ENCODE data around the gene CEP192. TPM values are rescaled to one million over a fixed set of nuclear protein-coding genes. Genes with fewer than 3 reads are reported as not detected.
A peak's percentile ranks its signal among the peaks of the same experiment; 100 is the strongest.

The CEP192 gene
- total and polyA plus RNA-seq, 10 of the 15 experiments (the other 5 are each of a cell fraction or from before 2014, with no cell fraction given) = 15.4 to 58.2 (median 29.6) TPM

- TF ChIP-seq ZBTB11 (CRISPR knock-in tag; IDR thresholded peaks at IDR 0.05) (no peak), POU2F2 (IDR thresholded peaks at IDR 0.05; ENCODE audit: borderline replicate concordance, low read depth, low read length) (no peak), RFX5 (IDR thresholded peaks at IDR 0.05; ENCODE audit: low read depth, low read length) (no peak)
Observed at GRCh38 chr18:13061630-13062189, 70.5 kb downstream of the CEP192 start (continued).

GRCh38 chr18:13067124-13067523 lies 76.0 kb downstream of the CEP192 start:
- H3K27ac ChIP-seq (ENCODE audit: control insufficient read depth, insufficient read depth) = no peak overlapping the region
- H3K4me3 ChIP-seq = no peak overlapping the region
- in situ Hi-C loops (cut with MboI) = no loop called here
- no peak for FAIRE-seq
- intact Hi-C loops (cut with micrococcal nuclease; ENCODE audit: unreplicated experiment) = no loop called here
- peaks cover 5% of the 10 kb centered on the region; the same call in 1 of the 2 replicates for H3K4me1 ChIP-seq (ENCODE audit: control insufficient read depth, insufficient read depth, low read length)
- H3K27me3 ChIP-seq (replicated peaks in 1 of 2; ENCODE audit: control insufficient read depth in 2 of 2, insufficient read depth in 2 of 2, low read length in 1 of 2) = no peaks in the 10 kb centered on the region
- no peak overlapping the region for H3K4me2 ChIP-seq (ENCODE audit: control insufficient read depth, insufficient read depth)
- no peaks in the 10 kb centered on the region; the same call in 2 of the 3 replicates for H3K9me3 ChIP-seq (replicated peaks; ENCODE audit: control insufficient read depth, insufficient read depth, low read length)
- no peak overlapping the region for H2AFZ ChIP-seq (ENCODE audit: control insufficient read depth, low read depth, low read length)
- no peaks in the 10 kb centered on the region for H4K20me1 ChIP-seq (ENCODE audit: control insufficient read depth, insufficient read depth)
- ChIA-PET SMC1A (ENCODE audit: uncharacterized antibody, unreplicated experiment) (interaction anchor here (1.4 kb wide), 1 partner anchor 93 kb away, joined by 4 read pairs; no protein-coding TSS in a partner anchor), CTCF (interaction anchor here (0.6 to 1.4 kb wide), 2 partner anchors 22 to 53 kb away, joined by 3 read pairs; no protein-coding TSS in a partner anchor), RAD21 (ENCODE audit: unreplicated experiment) (no interaction called here), POLR2A (no interaction called here)
- peak; percentile 44 for ATAC-seq
- BruUV-seq (replicated peaks) = no TSS peak
- WGBS (ENCODE audit: insufficient coverage, insufficient replicate concordance, low lambda C conversion rate, missing lambda C conversion rate) = 4% methylated on average over 4 of the region's 4 CpGs
- H3K9ac ChIP-seq (ENCODE audit: control insufficient read depth, insufficient read depth, low read length) = no peak overlapping the region
- H3K36me3 ChIP-seq (ENCODE audit: control insufficient read depth in 2 of 2, insufficient read depth in 2 of 2, low read length in 1 of 2) = peaks cover 11 to 28% of the 10 kb centered on the region in 2 experiments
- H3K79me2 ChIP-seq (ENCODE audit: control insufficient read depth, insufficient read depth, low read length) = no peaks in the 10 kb centered on the region
- peak; percentile 7 for DNase-seq (ENCODE audit: low read depth, low spot score)
- TF ChIP-seq HDAC6 (IDR thresholded peaks at IDR 0.05; ENCODE audit: unreplicated experiment) (no peak), CHD4 (IDR thresholded peaks at IDR 0.05) (no peak), EZH2 (IDR thresholded peaks at IDR 0.05; ENCODE audit: borderline replicate concordance, control insufficient read depth, low read depth, low read length) (no peak), NRF1 (conservative IDR thresholded peaks at IDR 0.05; ENCODE audit: low read depth, low read length) (no peak), HDAC2 (IDR thresholded peaks at IDR 0.05) (no peak), BHLHE40 (IDR thresholded peaks at IDR 0.05; ENCODE audit: borderline replicate concordance in 1 of 2, low read depth in 2 of 2, low read length in 1 of 2) (no peak), SRF (IDR thresholded peaks at IDR 0.05; ENCODE audit: low read depth in 2 of 2, low read length in 2 of 2) (0 out of 4 replicates have a peak, but pooled peaks of 1 of the 2 experiments have one; percentile 16), JUND (IDR thresholded peaks at IDR 0.05; ENCODE audit: low read depth, low read length) (no peak), MYC (IDR thresholded peaks at IDR 0.05; ENCODE audit: insufficient read depth, insufficient read length, insufficient replicate concordance, low read length, severe bottlenecking) (no peak), ZNF274 (IDR thresholded peaks at IDR 0.05; ENCODE audit: insufficient read depth, insufficient read length) (no peak), YBX1 (IDR thresholded peaks at IDR 0.05) (no peak), ZBTB4 (CRISPR knock-in tag; IDR thresholded peaks at IDR 0.05) (no peak), SPI1 (IDR thresholded peaks at IDR 0.05; ENCODE audit: borderline replicate concordance, insufficient read depth, low read depth, low read length) (peak; percentile 65; the same call in 1 of the 2 replicates), TCF12 (IDR thresholded peaks at IDR 0.05; ENCODE audit: low read depth, low read length) (no peak)
